GM10266 (cell line): ENCODE results near the gene CADPS.

Experiments used
- DNase-seq: peaks from one replicate; pipeline ENCODE4 v3.0.0; 2012; ENCODE audit errors: extremely low spot score
- CTCF ChIP-seq: IDR thresholded peaks from 2 replicates; pipeline ENCODE4 v1.5.1; 2012; ENCODE audit warnings: mild to moderate bottlenecking, low read depth; ENCODE audit not compliant: control insufficient read depth, insufficient read depth; ENCODE audit errors: missing control alignments

The CADPS gene

GRCh38 chr3:62837145-62837787 lies 38.0 kb downstream of the CADPS start:
- no peak for TF ChIP-seq CTCF
- DNase-seq = no peak

DNA sequence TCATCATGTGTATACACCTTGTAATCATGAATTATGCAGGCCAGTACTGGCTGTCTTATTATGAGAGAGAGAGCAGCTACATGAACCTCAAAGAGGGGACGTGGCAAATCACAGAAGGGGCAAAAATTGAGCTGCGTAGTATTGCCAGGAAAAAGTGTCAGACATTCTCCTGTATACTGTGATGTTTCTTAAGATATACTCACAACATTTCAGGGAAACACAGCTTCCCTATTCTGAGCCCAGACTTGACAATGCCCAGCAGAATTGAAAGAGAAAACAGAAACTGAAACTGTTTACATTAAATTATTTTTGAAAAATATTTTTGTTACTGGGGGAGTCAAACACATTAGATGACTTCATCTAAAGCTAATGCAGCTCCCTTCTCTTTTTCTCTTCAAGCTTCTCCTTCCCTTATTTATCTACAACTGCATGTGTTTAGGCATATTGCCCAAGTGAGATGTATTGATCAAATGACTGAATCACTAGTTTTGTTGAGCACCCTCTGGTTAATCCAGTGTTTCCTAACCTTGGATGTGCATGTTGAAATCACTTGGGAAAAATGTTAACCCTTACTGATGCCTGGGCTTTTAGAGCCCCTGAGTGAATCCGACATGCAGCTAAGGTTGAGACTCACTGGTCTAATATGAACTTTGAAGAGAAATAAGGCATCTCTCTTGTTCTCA lies 39.5 kb downstream of the CADPS start:
- no peak for DNase-seq
- TF ChIP-seq CTCF = no peak

- peak; percentile 8 for TF ChIP-seq CTCF
- no peak for DNase-seq
Measured at GRCh38 chr3:62833538-62833937, 41.7 kb downstream of the CADPS start.

GRCh38 chr3:62832553-62832952 lies 42.7 kb downstream of the CADPS start:
- DNase-seq = no peak
- no peak for TF ChIP-seq CTCF

GRCh38 chr3:62830727-62831322 lies 44.4 kb downstream of the CADPS start:
- DNase-seq = no peak
- TF ChIP-seq CTCF = no peak

DNA sequence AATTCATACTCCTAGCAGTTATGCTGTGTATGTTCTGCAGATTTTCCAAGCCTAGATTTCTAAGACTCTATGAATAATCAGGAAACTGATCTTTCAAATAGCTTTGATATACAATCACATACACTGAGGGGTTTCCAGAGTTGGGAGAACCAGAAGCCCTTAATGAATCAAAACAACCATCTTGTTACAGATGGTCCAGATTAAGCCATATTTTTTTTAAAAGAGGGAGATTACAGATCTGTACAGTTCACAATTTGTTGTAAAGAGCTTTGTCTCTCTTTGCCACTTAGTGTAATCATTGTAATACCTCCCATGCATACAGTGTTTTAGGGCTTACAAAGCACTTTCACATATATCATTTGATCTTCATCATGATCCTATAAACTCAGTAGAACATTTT lies 47.7 kb downstream of the CADPS start:
- DNase-seq = no peak
- no peak for TF ChIP-seq CTCF
